PC-9 (cell line): ENCODE results near the gene VSTM2L. TPM values are rescaled to one million over a fixed set of nuclear protein-coding genes. Genes with fewer than 3 reads are reported as not detected.

ENCODE experiments used
- BruUV-seq: library from RNA; stranded (reverse); fragments of 400-500 nt; replicated peaks from 2 replicates; lab custom pipeline; 2021; lab: Mats Ljungman, UMichigan
- CTCF ChIA-PET: fragments of 300-600 bp; sonication (Branson Sonifier 250); formaldehyde crosslinking; loops from one replicate; lab custom pipeline; 2022; ENCODE audit warnings: antibody characterized with exemption; lab: Charles Lee
- POLR2A ChIA-PET: fragments of 300-600 bp; sonication (Branson Sonifier 250); formaldehyde crosslinking; loops from one replicate; lab custom pipeline; 2022; ENCODE audit warnings: antibody characterized with exemption; ENCODE audit not compliant: unreplicated experiment; lab: Charles Lee
- DNase-seq, 2 experiments: peaks; one replicate each; pipeline versions ENCODE4 v3.0.0 to v3.0.0-alpha.2; 2015 to 2022; ENCODE audit warnings: mixed read lengths in 1 of 2
- H2AFZ ChIP-seq: fragments of 200-600 bp; sonication (generic); 2 replicates; pipeline ENCODE4 v1.8.1; 2017; ENCODE audit warnings: antibody characterized with exemption
- H3F3A ChIP-seq: fragments of 200-600 bp; sonication (generic); 2 replicates; pipeline ENCODE4 v1.8.1; 2017; ENCODE audit warnings: antibody characterized with exemption, mild to moderate bottlenecking, low read depth; ENCODE audit not compliant: insufficient read depth
- H3K27ac ChIP-seq: fragments of 200-600 bp; sonication (generic); 2 replicates; pipeline ENCODE4 v1.6.1; 2016; ENCODE audit warnings: mixed run types
- H3K27me3 ChIP-seq: fragments of 200-600 bp; sonication (generic); 2 replicates; pipeline ENCODE4 v1.6.1; 2016; ENCODE audit warnings: low read depth, mixed run types; ENCODE audit not compliant: insufficient read depth
- H3K36me3 ChIP-seq: fragments of 200-600 bp; sonication (generic); 2 replicates; pipeline ENCODE4 v1.6.1; 2016; ENCODE audit warnings: low read depth, mixed run types
- H3K4me1 ChIP-seq: fragments of 200-600 bp; sonication (generic); replicated peaks from 2 replicates; pipeline ENCODE4 v1.6.1; 2016; ENCODE audit warnings: mixed run types; ENCODE audit not compliant: insufficient read depth
- H3K4me2 ChIP-seq: fragments of 200-600 bp; sonication (generic); 2 replicates; pipeline ENCODE4 v1.6.1; 2017; ENCODE audit warnings: mixed run types
- H3K4me3 ChIP-seq: fragments of 200-600 bp; sonication (generic); 2 replicates; pipeline ENCODE4 v1.6.1; 2016; ENCODE audit warnings: mixed run types
- H3K79me2 ChIP-seq: fragments of 200-600 bp; sonication (generic); 2 replicates; pipeline ENCODE4 v1.6.1; 2017; ENCODE audit warnings: low read depth, mixed run types
- H3K9me2 ChIP-seq: fragments of 200-600 bp; sonication (generic); 2 replicates; pipeline ENCODE4 v1.8.1; 2017; ENCODE audit warnings: mild to moderate bottlenecking; ENCODE audit not compliant: insufficient read depth
- H3K9me3 ChIP-seq: fragments of 200-600 bp; sonication (generic); 2 replicates; pipeline ENCODE4 v1.8.1; 2016; ENCODE audit warnings: low read depth; ENCODE audit not compliant: insufficient read depth
- H4K20me1 ChIP-seq: fragments of 200-600 bp; sonication (generic); 2 replicates; pipeline ENCODE4 v1.8.1; 2017; ENCODE audit not compliant: insufficient read depth
- CTCF ChIP-seq: fragments of 200-600 bp; sonication (generic); conservative IDR thresholded peaks from 2 replicates; pipeline ENCODE4 v1.6.1; 2017; ENCODE audit warnings: mixed run types, antibody characterized with exemption, mild to moderate bottlenecking, moderate library complexity
- EZH2 ChIP-seq: fragments of 200-600 bp; sonication (generic); IDR thresholded peaks from 2 replicates; pipeline ENCODE4 v1.8.0; 2017; ENCODE audit warnings: antibody characterized with exemption, low read depth
- intact Hi-C: fragments of 100-400 bp; cut with micrococcal nuclease; formaldehyde crosslinking; loops from one replicate; pipeline ENCODE4 v1.10.0; 2022; ENCODE audit not compliant: unreplicated experiment
- total RNA-seq: library from RNA; stranded (reverse); gene quantifications from 2 replicates; pipeline ENCODE4 v1.2.3, GENCODE V29; 2021

VSTM2L gene
- total RNA-seq, 1 experiment from 2014 or later: 1.4 TPM

GRCh38 chr20:37991157-37991866, 88.4 kb downstream of the VSTM2L start:
- no peaks in the 10 kb centered on the region for H3K27me3 ChIP-seq
- intact Hi-C loops: loop anchor here (5.0 kb wide), 1 partner anchor 231 kb away; no protein-coding TSS in a partner anchor
- H2AFZ ChIP-seq: no peak overlapping the region
- no peak overlapping the region for H3K4me3 ChIP-seq
- H3K27ac ChIP-seq: no peak overlapping the region
- DNase-seq: no peak
- POLR2A ChIA-PET: interaction anchor here (0.6 kb wide), 2 partner anchors 61 to 465 kb away, joined by 3 to 4 read pairs; no protein-coding TSS in a partner anchor
- no peaks in the 10 kb centered on the region for H3K9me2 ChIP-seq
- CTCF ChIA-PET: interaction anchor here (0.6 kb wide), 1 partner anchor 786 kb away, joined by 3 read pairs; no protein-coding TSS in a partner anchor
- H3K79me2 ChIP-seq: no peaks in the 10 kb centered on the region
- no peaks in the 10 kb centered on the region; the same call in 1 of the 2 replicates for H3F3A ChIP-seq
- BruUV-seq: no TSS peak
- TF ChIP-seq EZH2 (no peak), CTCF (no peak)
- no peaks in the 10 kb centered on the region for H3K9me3 ChIP-seq
- H3K36me3 ChIP-seq: no peaks in the 10 kb centered on the region; the same call in 1 of the 2 replicates
- H4K20me1 ChIP-seq: no peaks in the 10 kb centered on the region
- H3K4me1 ChIP-seq: peaks cover 16% of the 10 kb centered on the region
- no peak overlapping the region for H3K4me2 ChIP-seq

- Histone ChIP-seq H3K36me3 (no peaks in the 10 kb centered on the region; the same call in 1 of the 2 replicates), H3K79me2 (no peaks in the 10 kb centered on the region), H4K20me1 (no peaks in the 10 kb centered on the region), H3K9me3 (no peaks in the 10 kb centered on the region), H2AFZ (no peak overlapping the region), H3K27me3 (no peaks in the 10 kb centered on the region), H3F3A (no peaks in the 10 kb centered on the region; the same call in 1 of the 2 replicates), H3K4me3 (no peak overlapping the region), H3K9me2 (no peaks in the 10 kb centered on the region), H3K4me2 (no peak overlapping the region), H3K4me1 (peaks cover 16% of the 10 kb centered on the region), H3K27ac (no peak overlapping the region)
- BruUV-seq: no TSS peak
- ChIA-PET POLR2A (interaction anchor here (0.6 kb wide), 1 partner anchor 466 kb away, joined by 4 read pairs; no protein-coding TSS in a partner anchor), CTCF (interaction anchor here (0.6 to 1.2 kb wide), 4 partner anchors 57 to 785 kb away, joined by 3 to 11 read pairs (median 6); no protein-coding TSS in a partner anchor)
- no peak for DNase-seq
- TF ChIP-seq CTCF (no peak), EZH2 (no peak)
- intact Hi-C loops: loop anchor here (2.0 to 5.0 kb wide), 2 partner anchors 230 to 427 kb away; no protein-coding TSS in a partner anchor
Measured at GRCh38 chr20:37991908-37992307, 89.0 kb downstream of the VSTM2L start.

- CTCF ChIA-PET: interaction anchor here (0.5 to 1.2 kb wide), 25 partner anchors 27 to 797 kb away, joined by 3 to 20 read pairs (median 6); no protein-coding TSS in a partner anchor
Measured at GRCh38 chr20:37992802-37993409, 90.0 kb downstream of the VSTM2L start.

More at GRCh38 chr20:37992802-37993409, 90.0 kb downstream of the VSTM2L start:
- H3K79me2 ChIP-seq: no peaks in the 10 kb centered on the region
- no peak overlapping the region for H3K4me3 ChIP-seq
- no peak overlapping the region for H3K27ac ChIP-seq
- POLR2A ChIA-PET: interaction anchor here (0.5 to 1.0 kb wide), 5 partner anchors 60 to 258 kb away, joined by 3 to 6 read pairs (median 4); no protein-coding TSS in a partner anchor
- no peaks in the 10 kb centered on the region for H3K9me2 ChIP-seq
- H3K36me3 ChIP-seq: no peaks in the 10 kb centered on the region; the same call in 1 of the 2 replicates
- H4K20me1 ChIP-seq: no peaks in the 10 kb centered on the region
- no peak for TF ChIP-seq EZH2
- TF ChIP-seq CTCF: peak; percentile 72
- H3K4me1 ChIP-seq: peaks cover 16% of the 10 kb centered on the region
- H3K4me2 ChIP-seq: no peak overlapping the region
- no TSS peak for BruUV-seq
- H2AFZ ChIP-seq: no peak overlapping the region
- H3K27me3 ChIP-seq: no peaks in the 10 kb centered on the region
- intact Hi-C loops: loop anchor here (1.0 to 5.0 kb wide), 5 partner anchors 91 to 428 kb away; no protein-coding TSS in a partner anchor
- DNase-seq: peak; percentile 74 to 81
- no peaks in the 10 kb centered on the region; the same call in 1 of the 2 replicates for H3F3A ChIP-seq
- H3K9me3 ChIP-seq: no peaks in the 10 kb centered on the region
